Right lobe of liver (tissue), 4 donors: ENCODE data around the gene ELF1.
"Not testable (repeated sequence)": the region's sequence is repeated elsewhere in the genome, so short reads cannot be mapped to it uniquely, and the experiment has no call there.

Experiments used
- POLR2A ChIP-seq: fragments of 450-650 bp; IDR thresholded peaks from one replicate; pipeline ENCODE4 v1.6.1; 2017; ENCODE audit warnings: antibody characterized with exemption, mild to moderate bottlenecking
- TF ChIP-seq, protein P1 (sequence below), 4 donors: fragments of 200-600 bp in 3 of 4; fragments of 450-650 bp in 1 of 4; IDR thresholded peaks; one replicate each; pipeline versions ENCODE4 v1.5.1 to v1.8.0; 2016 to 2022; ENCODE audit warnings: antibody characterized with exemption in 4 of 4, mild to moderate bottlenecking in 2 of 4
- donor health status: DM: no; HTN: no; CAD: no.
- donor health status: DM: no; HTN: no; CAD: no.
- donor health status: DM: no; HTN: yes; CAD: no.

DNA sequence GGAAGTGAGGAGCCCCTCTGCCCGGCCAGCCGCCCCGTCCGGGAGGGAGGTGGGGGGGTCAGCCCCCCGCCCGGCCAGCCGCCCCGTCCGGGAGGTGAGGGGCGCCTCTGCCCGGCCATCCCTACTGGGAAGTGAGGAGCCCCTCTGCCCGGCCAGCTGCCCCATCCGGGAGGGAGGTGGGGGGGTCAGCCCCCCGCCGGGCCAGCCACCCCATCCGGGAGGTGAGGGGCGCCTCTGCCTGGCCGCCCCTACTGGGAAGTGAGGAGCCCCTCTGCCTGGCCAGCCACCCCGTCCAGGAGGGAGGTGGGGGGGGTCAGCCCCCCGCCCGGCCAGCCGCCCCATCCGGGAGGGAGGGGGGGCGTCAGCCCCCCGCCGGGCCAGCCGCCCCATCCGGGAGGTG, 118.5 kb downstream of the ELF1 start:
- TF ChIP-seq, protein P1, sequence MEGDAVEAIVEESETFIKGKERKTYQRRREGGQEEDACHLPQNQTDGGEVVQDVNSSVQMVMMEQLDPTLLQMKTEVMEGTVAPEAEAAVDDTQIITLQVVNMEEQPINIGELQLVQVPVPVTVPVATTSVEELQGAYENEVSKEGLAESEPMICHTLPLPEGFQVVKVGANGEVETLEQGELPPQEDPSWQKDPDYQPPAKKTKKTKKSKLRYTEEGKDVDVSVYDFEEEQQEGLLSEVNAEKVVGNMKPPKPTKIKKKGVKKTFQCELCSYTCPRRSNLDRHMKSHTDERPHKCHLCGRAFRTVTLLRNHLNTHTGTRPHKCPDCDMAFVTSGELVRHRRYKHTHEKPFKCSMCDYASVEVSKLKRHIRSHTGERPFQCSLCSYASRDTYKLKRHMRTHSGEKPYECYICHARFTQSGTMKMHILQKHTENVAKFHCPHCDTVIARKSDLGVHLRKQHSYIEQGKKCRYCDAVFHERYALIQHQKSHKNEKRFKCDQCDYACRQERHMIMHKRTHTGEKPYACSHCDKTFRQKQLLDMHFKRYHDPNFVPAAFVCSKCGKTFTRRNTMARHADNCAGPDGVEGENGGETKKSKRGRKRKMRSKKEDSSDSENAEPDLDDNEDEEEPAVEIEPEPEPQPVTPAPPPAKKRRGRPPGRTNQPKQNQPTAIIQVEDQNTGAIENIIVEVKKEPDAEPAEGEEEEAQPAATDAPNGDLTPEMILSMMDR (IDR thresholded peaks at IDR 0.05): not testable (repeated sequence)
- TF ChIP-seq POLR2A: not testable (repeated sequence)
